Fibroblast of mammary gland (primary cell): ENCODE data around the gene CHD9NB.
A peak's percentile ranks its signal among the peaks of the same experiment; 100 is the strongest.

ENCODE experiments used
- DNase-seq: peaks from one replicate; pipeline ENCODE4 v3.0.0-alpha.2; 2010; ENCODE audit warnings: low read depth
- H3K4me3 ChIP-seq: 2 replicates; pipeline ENCODE4 v1.5.1; 2011; ENCODE audit warnings: low read depth, mild to moderate bottlenecking, low read length, moderate library complexity; ENCODE audit not compliant: control insufficient read depth
- CTCF ChIP-seq: conservative IDR thresholded peaks from 2 replicates; pipeline ENCODE4 v1.5.1; 2011; ENCODE audit warnings: low read depth, low read length, inconsistent platforms; ENCODE audit not compliant: control insufficient read depth, insufficient read depth

The CHD9NB gene

GRCh38 chr16:53084141-53084541 lies 31.4 kb upstream of the CHD9NB start:
- no peak for TF ChIP-seq CTCF
- DNase-seq = no peak
- H3K4me3 ChIP-seq = no peak overlapping the region

- no peak for TF ChIP-seq CTCF
- DNase-seq = no peak
- H3K4me3 ChIP-seq = no peak overlapping the region
These were observed 30.4 kb upstream of the CHD9NB start for GRCh38 chr16:53083119-53083518.

DNA sequence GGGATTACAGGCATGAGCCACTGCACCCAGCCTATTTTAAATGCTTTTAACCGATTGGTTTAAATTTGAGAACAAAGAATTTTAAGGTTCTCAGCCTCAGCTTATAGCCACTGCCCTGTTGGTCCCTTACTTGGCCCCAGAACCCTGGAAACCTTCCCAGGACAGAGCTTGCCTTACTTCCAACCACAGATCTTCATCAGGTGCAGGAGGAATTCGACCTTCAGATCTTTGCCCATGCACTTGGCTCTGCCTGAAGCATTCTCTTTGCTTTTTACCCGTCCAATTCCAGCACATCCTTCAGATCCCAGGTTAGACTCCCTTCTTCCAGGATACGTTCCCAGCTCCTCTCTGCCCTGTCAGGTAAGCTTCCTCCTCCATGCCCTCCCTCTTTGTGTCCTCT lies 29.8 kb upstream of the CHD9NB start:
- TF ChIP-seq CTCF = no peak
- no peak overlapping the region for H3K4me3 ChIP-seq
- DNase-seq = no peak

- no peak for DNase-seq
- H3K4me3 ChIP-seq = no peak overlapping the region
- TF ChIP-seq CTCF = no peak
These were observed 29.1 kb upstream of the CHD9NB start for GRCh38 chr16:53081686-53082407.

DNA sequence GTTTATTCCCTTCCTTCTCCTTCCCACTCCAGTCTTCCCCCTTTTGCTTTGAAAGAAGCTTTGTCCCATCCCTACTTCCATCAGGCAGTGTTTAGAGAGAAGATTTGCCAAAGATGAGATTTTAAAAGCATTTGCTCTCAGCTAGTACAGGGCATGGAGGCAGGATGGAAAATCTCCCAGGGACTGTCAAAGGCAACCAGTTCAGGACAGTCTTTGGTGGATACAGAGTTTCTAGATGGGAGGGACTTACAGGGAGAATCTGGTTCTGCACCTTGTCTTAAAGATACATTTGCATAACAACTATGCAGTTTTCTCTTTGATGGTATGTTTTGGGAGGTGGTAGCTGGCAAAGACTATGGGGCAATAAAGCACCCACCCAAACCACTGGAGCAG lies 28.3 kb upstream of the CHD9NB start:
- no peak for DNase-seq
- H3K4me3 ChIP-seq = no peak overlapping the region
- TF ChIP-seq CTCF = no peak

- H3K4me3 ChIP-seq = no peak overlapping the region
- DNase-seq = peak; percentile 89
These were observed 27.8 kb upstream of the CHD9NB start for GRCh38 chr16:53080345-53081031.

More at GRCh38 chr16:53080345-53081031, 27.8 kb upstream of the CHD9NB start:
- TF ChIP-seq CTCF = no peak
